OCI-LY1 (cell line): Measurements from ENCODE around the gene RHOBTB3.

Experiments used
- H2AFZ ChIP-seq: fragments of 200-600 bp; sonication (generic), shearing (Covaris generic); 2 replicates; pipeline ENCODE4 v1.6.0; 2014; ENCODE audit warnings: antibody characterized with exemption, mild to moderate bottlenecking, low read length
- H3F3A ChIP-seq: fragments of 200-600 bp; sonication (generic), shearing (Covaris generic); 2 replicates; pipeline ENCODE4 v1.6.0; 2014; ENCODE audit warnings: mild to moderate bottlenecking, antibody characterized with exemption, low read length, moderate library complexity; ENCODE audit not compliant: insufficient read depth
- H3K27ac ChIP-seq: fragments of 200-600 bp; sonication (generic); 2 replicates; pipeline ENCODE4 v1.5.1; 2014; ENCODE audit warnings: low read length, mixed run types, mild to moderate bottlenecking, low read depth; ENCODE audit not compliant: poor library complexity, severe bottlenecking
- H3K27me3 ChIP-seq: fragments of 200-600 bp; sonication (generic); 2 replicates; pipeline ENCODE4 v1.6.0; 2014; ENCODE audit warnings: antibody characterized with exemption, mild to moderate bottlenecking, low read length, moderate library complexity; ENCODE audit not compliant: insufficient read depth
- H3K36me3 ChIP-seq: fragments of 200-600 bp; sonication (generic); 2 replicates; pipeline ENCODE4 v1.6.1; 2014; ENCODE audit warnings: mild to moderate bottlenecking, antibody characterized with exemption, low read length, moderate library complexity, mixed read lengths; ENCODE audit not compliant: insufficient read depth
- H3K4me1 ChIP-seq: fragments of 200-600 bp; sonication (generic); 2 replicates; pipeline ENCODE4 v1.5.1; 2014; ENCODE audit warnings: mild to moderate bottlenecking, low read length, moderate library complexity; ENCODE audit not compliant: insufficient read depth, severe bottlenecking
- H3K4me2 ChIP-seq: fragments of 200-600 bp; sonication (generic), shearing (Covaris generic); 2 replicates; pipeline ENCODE4 v1.6.1; 2014; ENCODE audit warnings: low read length
- H3K4me3 ChIP-seq: fragments of 200-600 bp; sonication (generic); 2 replicates; pipeline ENCODE4 v1.5.1; 2014; ENCODE audit warnings: low read length, low read depth, mild to moderate bottlenecking, mixed read lengths; ENCODE audit not compliant: poor library complexity, severe bottlenecking
- H3K79me2 ChIP-seq: fragments of 200-600 bp; shearing (Covaris generic); 2 replicates; pipeline ENCODE4 v1.6.1; 2016; ENCODE audit warnings: mixed run types, low read length, mixed read lengths; ENCODE audit not compliant: insufficient read depth
- H3K9ac ChIP-seq: fragments of 200-600 bp; sonication (generic), shearing (Covaris generic); 2 replicates; pipeline ENCODE4 v1.6.1; 2014; ENCODE audit warnings: mild to moderate bottlenecking, low read length, mixed read lengths
- H3K9me2 ChIP-seq: fragments of 200-600 bp; sonication (generic), shearing (Covaris generic); 2 replicates; pipeline ENCODE4 v1.6.1; 2014; ENCODE audit warnings: low read depth, mild to moderate bottlenecking, low read length, mixed read lengths
- H3K9me3 ChIP-seq: fragments of 200-600 bp; shearing (Covaris generic); 2 replicates; pipeline ENCODE4 v1.6.1; 2014; ENCODE audit warnings: low read length, mixed read lengths
- H4K20me1 ChIP-seq: fragments of 200-600 bp; sonication (generic), shearing (Covaris generic); 2 replicates; pipeline ENCODE4 v1.6.0; 2016; ENCODE audit warnings: mild to moderate bottlenecking, low read length; ENCODE audit not compliant: insufficient read depth
- EZH2 ChIP-seq: fragments of 200-600 bp; sonication (generic), shearing (Covaris generic); IDR thresholded peaks from 2 replicates; pipeline ENCODE4 v1.8.0; 2017; ENCODE audit warnings: borderline replicate concordance, mixed run types, mild to moderate bottlenecking, antibody characterized with exemption, low read length, moderate library complexity, mixed read lengths
- TF ChIP-seq, protein P1 (sequence below): fragments of 200-600 bp; sonication (generic), shearing (Covaris generic); IDR thresholded peaks from 2 replicates; pipeline ENCODE4 v1.5.1; 2017; ENCODE audit warnings: mild to moderate bottlenecking, antibody characterized with exemption, low read length, moderate library complexity, mixed read lengths

RHOBTB3 gene

DNA sequence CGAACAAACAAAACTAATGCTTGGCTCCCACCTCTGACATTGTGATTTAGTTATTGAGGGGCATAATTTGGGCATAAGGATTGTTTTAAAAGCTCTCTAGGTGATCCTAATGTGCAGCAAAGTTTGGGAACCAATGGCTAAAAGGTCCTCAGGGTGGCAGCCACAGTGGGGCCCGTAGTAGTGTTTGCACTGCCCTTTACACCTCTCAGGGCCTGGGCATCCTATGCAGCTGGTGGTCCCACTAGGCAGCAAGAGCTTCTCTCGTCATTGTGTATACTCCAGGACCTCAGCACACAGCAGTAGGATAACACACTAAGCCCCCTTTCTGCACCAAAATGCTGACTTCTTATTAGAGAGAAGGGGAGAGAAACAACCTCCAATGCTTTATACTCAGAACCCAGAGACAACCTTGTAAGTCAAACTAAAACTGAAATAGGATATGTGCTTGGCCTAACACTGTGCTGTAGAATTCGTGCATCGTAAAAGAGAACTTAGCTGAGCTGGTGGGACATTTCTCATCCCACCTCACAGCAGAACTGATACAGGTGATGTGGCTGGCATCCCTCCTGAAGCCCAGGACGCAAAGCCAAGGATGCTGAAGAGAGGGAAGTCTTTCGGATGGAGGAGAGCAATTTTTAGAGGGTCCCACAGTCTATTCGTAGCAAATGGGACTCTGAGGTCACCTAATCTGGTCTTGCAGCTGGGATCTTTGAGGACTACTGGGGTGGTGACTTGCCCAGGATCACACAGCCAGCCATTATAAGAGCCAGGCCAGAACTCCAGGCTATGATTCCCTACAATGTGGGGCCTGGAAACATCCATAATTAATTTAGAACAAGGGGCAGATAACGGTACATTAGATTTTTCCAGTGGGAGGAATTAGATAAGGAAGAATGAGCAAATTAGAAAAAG lies 90.2 kb downstream of the RHOBTB3 start:
- Histone ChIP-seq H2AFZ (no peak overlapping the region), H3K27ac (peak overlapping the region; percentile 83)

GRCh38 chr5:95822043-95822541 lies 91.0 kb downstream of the RHOBTB3 start:
- Histone ChIP-seq H3K36me3 (peaks cover under 1% of the 10 kb centered on the region; the same call in 1 of the 2 replicates), H3K27me3 (no peaks in the 10 kb centered on the region), H4K20me1 (no peaks in the 10 kb centered on the region), H3K4me1 (peaks cover 72% of the 10 kb centered on the region), H3K27ac (peak overlapping the region; percentile 83), H3K4me2 (peak overlapping the region; percentile 82), H3K9me2 (no peaks in the 10 kb centered on the region), H3K4me3 (peak overlapping the region; percentile 92), H3K9me3 (no peaks in the 10 kb centered on the region), H3K79me2 (no peaks in the 10 kb centered on the region), H2AFZ (0 out of 2 replicates have a peak overlapping the region, but pooled peaks have one; percentile 68), H3K9ac (peak overlapping the region; percentile 83), H3F3A (no peaks in the 10 kb centered on the region)
- TF ChIP-seq, protein P1, sequence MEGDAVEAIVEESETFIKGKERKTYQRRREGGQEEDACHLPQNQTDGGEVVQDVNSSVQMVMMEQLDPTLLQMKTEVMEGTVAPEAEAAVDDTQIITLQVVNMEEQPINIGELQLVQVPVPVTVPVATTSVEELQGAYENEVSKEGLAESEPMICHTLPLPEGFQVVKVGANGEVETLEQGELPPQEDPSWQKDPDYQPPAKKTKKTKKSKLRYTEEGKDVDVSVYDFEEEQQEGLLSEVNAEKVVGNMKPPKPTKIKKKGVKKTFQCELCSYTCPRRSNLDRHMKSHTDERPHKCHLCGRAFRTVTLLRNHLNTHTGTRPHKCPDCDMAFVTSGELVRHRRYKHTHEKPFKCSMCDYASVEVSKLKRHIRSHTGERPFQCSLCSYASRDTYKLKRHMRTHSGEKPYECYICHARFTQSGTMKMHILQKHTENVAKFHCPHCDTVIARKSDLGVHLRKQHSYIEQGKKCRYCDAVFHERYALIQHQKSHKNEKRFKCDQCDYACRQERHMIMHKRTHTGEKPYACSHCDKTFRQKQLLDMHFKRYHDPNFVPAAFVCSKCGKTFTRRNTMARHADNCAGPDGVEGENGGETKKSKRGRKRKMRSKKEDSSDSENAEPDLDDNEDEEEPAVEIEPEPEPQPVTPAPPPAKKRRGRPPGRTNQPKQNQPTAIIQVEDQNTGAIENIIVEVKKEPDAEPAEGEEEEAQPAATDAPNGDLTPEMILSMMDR, result no peak
- no peak for TF ChIP-seq EZH2

More for the DNA sequence above, 90.2 kb downstream of the RHOBTB3 start:
- no peaks in the 10 kb centered on the region for H3K79me2 ChIP-seq
- H3F3A ChIP-seq, result no peaks in the 10 kb centered on the region
- peaks cover 8% of the 10 kb centered on the region; the same call in 1 of the 2 replicates for H3K36me3 ChIP-seq
- peak overlapping the region; percentile 83 for H3K9ac ChIP-seq
- no peaks in the 10 kb centered on the region for H4K20me1 ChIP-seq
- peak overlapping the region; percentile 92 for H3K4me3 ChIP-seq
- peaks cover 79% of the 10 kb centered on the region for H3K4me1 ChIP-seq
- H3K9me3 ChIP-seq, result no peaks in the 10 kb centered on the region
- peak overlapping the region; percentile 82 for H3K4me2 ChIP-seq
- no peaks in the 10 kb centered on the region for H3K9me2 ChIP-seq
- TF ChIP-seq EZH2, result no peak
- TF ChIP-seq, protein P1, result no peak
- H3K27me3 ChIP-seq, result no peaks in the 10 kb centered on the region

GRCh38 chr5:95822542-95823181 lies 91.5 kb downstream of the RHOBTB3 start, which contains the start of gene GLRX:
Gene GLRX, minus strand, starts transcription at chr5:95822726. Its CDS starts 64 bp downstream, at chr5:95822662.
- Histone ChIP-seq H4K20me1 (no peaks in the 10 kb centered on the region), H3K79me2 (no peaks in the 10 kb centered on the region), H3K4me1 (peaks cover 66% of the 10 kb centered on the region), H3K36me3 (no peaks in the 10 kb centered on the region), H3K9me3 (no peaks in the 10 kb centered on the region), H3K27me3 (no peaks in the 10 kb centered on the region), H3K4me2 (peak within 1 kb of the TSS; percentile 82), H3K4me3 (peak within 1 kb of the TSS; percentile 92), H3K27ac (peak within 1 kb of the TSS; percentile 83), H2AFZ (0 out of 2 replicates have a peak within 1 kb of the TSS, but pooled peaks have one; percentile 68), H3K9ac (peak within 1 kb of the TSS; percentile 83), H3K9me2 (no peaks in the 10 kb centered on the region), H3F3A (no peaks in the 10 kb centered on the region)
- TF ChIP-seq, protein P1, result no peak
- no peak for TF ChIP-seq EZH2
